Breast epithelium (tissue), 4 donors: Measurements from ENCODE around the gene CDH13. TPM values are rescaled to one million over a fixed set of nuclear protein-coding genes. Genes with fewer than 3 reads are reported as not detected.

Source experiments
- DNase-seq, 2 donors: peaks; one replicate each; pipeline ENCODE4 v3.0.0-alpha.2; 2019; ENCODE audit warnings: low spot score in 2 of 2
- H3K27ac ChIP-seq, 2 donors: fragments of 200-600 bp; sonication (generic) in 1 of 2; one replicate each; pipeline ENCODE4 v1.5.1; 2016 to 2019; ENCODE audit warnings: mild to moderate bottlenecking in 1 of 2
- H3K27me3 ChIP-seq, 2 donors: fragments of 200-600 bp; sonication (generic) in 1 of 2; one replicate each; pipeline versions ENCODE4 v1.5.1 to v1.6.0; 2017 to 2019; ENCODE audit warnings: control low read depth in 1 of 2, mild to moderate bottlenecking in 1 of 2
- H3K36me3 ChIP-seq: fragments of 200-600 bp; one replicate; pipeline ENCODE4 v1.5.1; 2019
- H3K4me1 ChIP-seq, 2 donors: fragments of 200-600 bp; sonication (generic); one replicate each; pipeline ENCODE4 v1.5.1; 2016 to 2019; ENCODE audit warnings: control low read depth in 1 of 2
- H3K4me3 ChIP-seq, 3 donors: fragments of 200-600 bp; sonication (generic); 1 replicate in 2 of 3; 2 replicates in 1 of 3; pipeline ENCODE4 v1.5.1; 2016 to 2019; ENCODE audit warnings: mild to moderate bottlenecking in 3 of 3, moderate library complexity in 2 of 3
- H3K9me3 ChIP-seq, 2 donors: fragments of 200-600 bp; sonication (generic) in 1 of 2; one replicate each; pipeline ENCODE4 v1.5.1; 2016 to 2019; ENCODE audit warnings: control low read depth in 1 of 2
- CTCF ChIP-seq, 3 donors: fragments of 450-650 bp; IDR thresholded peaks; one replicate each; pipeline ENCODE4 v1.5.1; 2016 to 2017; ENCODE audit warnings: antibody characterized with exemption in 3 of 3, mild to moderate bottlenecking in 3 of 3, moderate library complexity in 3 of 3
- POLR2A ChIP-seq: fragments of 450-650 bp; IDR thresholded peaks from one replicate; pipeline ENCODE4 v1.6.1; 2016; ENCODE audit warnings: antibody characterized with exemption, mild to moderate bottlenecking, moderate library complexity
- POLR2AphosphoS5 ChIP-seq, 3 donors: sonication (generic); formaldehyde crosslinking; IDR thresholded peaks; one replicate each; pipeline ENCODE4 v1.6.1; 2017; ENCODE audit warnings: antibody characterized with exemption in 3 of 3
- intact Hi-C: fragments of 100-400 bp; cut with DNase I; formaldehyde crosslinking; loops from one replicate; pipeline ENCODE4 v1.15.1; 2023; ENCODE audit warnings: low total_unique reads
- total RNA-seq, 3 donors: library from RNA; depleted of rRNA; stranded (reverse); fragments of >200 nt; gene quantifications; one replicate each; pipeline ENCODE4 v1.1.0, GENCODE V29; 2016

The CDH13 gene
- total RNA-seq, 3 donors from 2014 or later = 6.0 to 13.1 (median 11.5) TPM

GRCh38 chr16:82716361-82716855 is 89.6 kb downstream of the CDH13 start:
- Histone ChIP-seq H3K27ac (no peak overlapping the region), H3K9me3 (no peaks in the 10 kb centered on the region), H3K4me1 (no peaks in the 10 kb centered on the region), H3K27me3 (peaks cover 0 to 6% of the 10 kb centered on the region in 2 donors), H3K36me3 (no peaks in the 10 kb centered on the region), H3K4me3 (no peak overlapping the region)
- TF ChIP-seq POLR2A (no peak), CTCF (IDR thresholded peaks at IDR 0.05) (no peak), POLR2AphosphoS5 (IDR thresholded peaks at IDR 0.05) (no peak)
- DNase-seq = no peak
- intact Hi-C loops = no loop called here

- intact Hi-C loops = no loop called here
- no peak for TF ChIP-seq POLR2AphosphoS5 (IDR thresholded peaks at IDR 0.05)
- no peak for TF ChIP-seq CTCF (IDR thresholded peaks at IDR 0.05)
- TF ChIP-seq POLR2A = no peak
- peaks cover 0 to 6% of the 10 kb centered on the region in 2 donors for H3K27me3 ChIP-seq
- no peak overlapping the region for H3K4me3 ChIP-seq
- DNase-seq = no peak
- H3K36me3 ChIP-seq = no peaks in the 10 kb centered on the region
- H3K9me3 ChIP-seq = no peaks in the 10 kb centered on the region
- H3K4me1 ChIP-seq = no peaks in the 10 kb centered on the region
- no peak overlapping the region for H3K27ac ChIP-seq
Measured at GRCh38 chr16:82720414-82720813, 93.6 kb downstream of the CDH13 start.

- no peak overlapping the region for H3K4me3 ChIP-seq
- no peaks in the 10 kb centered on the region for H3K27me3 ChIP-seq
- TF ChIP-seq CTCF (IDR thresholded peaks at IDR 0.05) = no peak
- no peak for TF ChIP-seq POLR2A
- TF ChIP-seq POLR2AphosphoS5 (IDR thresholded peaks at IDR 0.05) = no peak
- intact Hi-C loops = no loop called here
- H3K36me3 ChIP-seq = no peaks in the 10 kb centered on the region
- no peaks in the 10 kb centered on the region for H3K4me1 ChIP-seq
- DNase-seq = no peak
- peaks cover 0 to 13% of the 10 kb centered on the region in 2 donors for H3K9me3 ChIP-seq
- no peak overlapping the region for H3K27ac ChIP-seq
Measured at GRCh38 chr16:82726306-82726705, 99.5 kb downstream of the CDH13 start.

- Histone ChIP-seq H3K4me1 (no peaks in the 10 kb centered on the region), H3K36me3 (no peaks in the 10 kb centered on the region), H3K27me3 (no peaks in the 10 kb centered on the region), H3K27ac (no peak overlapping the region), H3K9me3 (peaks cover 0 to 13% of the 10 kb centered on the region in 2 donors), H3K4me3 (no peak overlapping the region)
- intact Hi-C loops = no loop called here
- TF ChIP-seq CTCF (IDR thresholded peaks at IDR 0.05) (no peak), POLR2A (no peak), POLR2AphosphoS5 (IDR thresholded peaks at IDR 0.05) (no peak)
- DNase-seq = no peak
Measured at GRCh38 chr16:82728901-82729300, 102.1 kb downstream of the CDH13 start.

GRCh38 chr16:82730901-82731300 is 104.1 kb downstream of the CDH13 start:
- DNase-seq = no peak
- H3K9me3 ChIP-seq = peaks cover 0 to 13% of the 10 kb centered on the region in 2 donors
- intact Hi-C loops = no loop called here
- H3K36me3 ChIP-seq = no peaks in the 10 kb centered on the region
- TF ChIP-seq POLR2A (no peak), CTCF (IDR thresholded peaks at IDR 0.05) (no peak), POLR2AphosphoS5 (IDR thresholded peaks at IDR 0.05) (no peak)
- H3K27ac ChIP-seq = no peak overlapping the region
- no peaks in the 10 kb centered on the region for H3K27me3 ChIP-seq
- H3K4me1 ChIP-seq = no peaks in the 10 kb centered on the region
- no peak overlapping the region for H3K4me3 ChIP-seq
